ENCODE results near the gene RTN4RL1. TPM values are rescaled to one million over a fixed set of nuclear protein-coding genes. Genes with fewer than 3 reads are reported as not detected.
A peak's percentile ranks its signal among the peaks of the same experiment; 100 is the strongest.

RTN4RL1 gene
- total and polyA plus RNA-seq, 11 donors = 1.7 to 4.9 (median 2.7) TPM

- Histone ChIP-seq H3K36me3 (no peaks in the 10 kb centered on the region), H3K9me3 (no peaks in the 10 kb centered on the region), H3K4me3 (no peak overlapping the region), H3K27ac (no peak overlapping the region), H3K27me3 (peaks cover 0 to 53% (median 15%) of the 10 kb centered on the region in 9 donors), H3K4me1 (peaks cover 0 to 21% (median 10%) of the 10 kb centered on the region in 12 donors)
- intact Hi-C loops (cut with DNase I) = loop anchor here in 9 of 10 donors (2.0 to 10.0 kb wide), 10 partner anchors 115 to 375 kb away; partner anchors contain the start of genes OVCA2 (in 3 of the 9), RTN4RL1 (in 2 of the 9) and WDR81 (in 1 of the 9)
- DNase-seq (no peak), ATAC-seq (no peak)
- 75 to 85% (median 81%) methylated on average over 3 of the region's 3 CpGs for WGBS, 4 donors
- TF ChIP-seq CTCF (IDR thresholded peaks at IDR 0.05) = no peak
- TF ChIP-seq POLR2A (IDR thresholded peaks at IDR 0.05) = no peak
Observed at GRCh38 chr17:1909985-1910384, 115.1 kb downstream of the RTN4RL1 start.

DNA sequence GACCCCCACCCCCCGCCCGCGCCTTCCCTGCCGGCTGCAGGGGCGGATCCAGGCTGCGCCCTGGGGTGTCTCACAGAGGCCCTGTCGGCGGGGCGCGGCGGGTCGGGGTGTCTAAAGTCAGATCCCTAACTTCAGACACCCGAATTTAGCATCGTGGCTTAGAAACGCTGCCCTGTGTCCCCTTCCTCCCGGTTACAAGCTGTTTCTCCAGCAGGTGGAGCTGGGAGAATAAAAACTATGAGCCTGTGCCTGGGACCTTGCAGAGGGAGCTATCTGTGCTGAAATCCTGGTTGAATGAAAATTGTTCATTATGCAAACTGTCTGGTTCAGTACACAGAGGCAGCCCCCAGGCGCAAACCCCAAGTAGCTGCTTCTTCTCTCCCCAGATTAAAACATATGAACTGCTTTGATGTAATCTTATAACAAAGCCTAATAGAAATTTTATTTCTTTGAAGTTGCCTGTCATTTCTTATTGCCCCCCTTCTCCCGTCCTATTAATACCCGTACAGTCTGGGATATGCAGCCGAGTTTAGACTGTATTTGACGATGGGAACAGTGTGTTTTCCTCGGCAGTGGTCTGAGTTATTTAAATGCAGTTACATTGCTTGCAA, 116.3 kb downstream of the RTN4RL1 start:
- H3K36me3 ChIP-seq = no peaks in the 10 kb centered on the region
- peak overlapping the region in 8 of 12 donors; percentile 20 to 46 (median 30) for H3K4me3 ChIP-seq
- peaks cover 0 to 52% (median 15%) of the 10 kb centered on the region in 9 donors for H3K27me3 ChIP-seq
- no peak overlapping the region for H3K27ac ChIP-seq
- TF ChIP-seq POLR2A (IDR thresholded peaks at IDR 0.05) = no peak
- TF ChIP-seq CTCF (IDR thresholded peaks at IDR 0.05) = peak; percentile 47 to 86 (median 75)
- H3K9me3 ChIP-seq = no peaks in the 10 kb centered on the region
- intact Hi-C loops (cut with DNase I) = loop anchor here (1.0 to 10.0 kb wide), 10 partner anchors 117 to 376 kb away; partner anchors contain the start of genes OVCA2 (in 3 of the 10), RTN4RL1 (in 1 of the 10) and WDR81 (in 1 of the 10)
- H3K4me1 ChIP-seq = peaks cover 0 to 28% (median 10%) of the 10 kb centered on the region in 12 donors
- WGBS, 4 donors = 4 to 6% (median 5%) methylated on average over 13 to 22 of the region's 22 CpGs
- DNase-seq (peak in 4 of 5 donors; percentile 52 to 65 (median 59)), ATAC-seq (peak; percentile 63 to 86 (median 84))

DNA sequence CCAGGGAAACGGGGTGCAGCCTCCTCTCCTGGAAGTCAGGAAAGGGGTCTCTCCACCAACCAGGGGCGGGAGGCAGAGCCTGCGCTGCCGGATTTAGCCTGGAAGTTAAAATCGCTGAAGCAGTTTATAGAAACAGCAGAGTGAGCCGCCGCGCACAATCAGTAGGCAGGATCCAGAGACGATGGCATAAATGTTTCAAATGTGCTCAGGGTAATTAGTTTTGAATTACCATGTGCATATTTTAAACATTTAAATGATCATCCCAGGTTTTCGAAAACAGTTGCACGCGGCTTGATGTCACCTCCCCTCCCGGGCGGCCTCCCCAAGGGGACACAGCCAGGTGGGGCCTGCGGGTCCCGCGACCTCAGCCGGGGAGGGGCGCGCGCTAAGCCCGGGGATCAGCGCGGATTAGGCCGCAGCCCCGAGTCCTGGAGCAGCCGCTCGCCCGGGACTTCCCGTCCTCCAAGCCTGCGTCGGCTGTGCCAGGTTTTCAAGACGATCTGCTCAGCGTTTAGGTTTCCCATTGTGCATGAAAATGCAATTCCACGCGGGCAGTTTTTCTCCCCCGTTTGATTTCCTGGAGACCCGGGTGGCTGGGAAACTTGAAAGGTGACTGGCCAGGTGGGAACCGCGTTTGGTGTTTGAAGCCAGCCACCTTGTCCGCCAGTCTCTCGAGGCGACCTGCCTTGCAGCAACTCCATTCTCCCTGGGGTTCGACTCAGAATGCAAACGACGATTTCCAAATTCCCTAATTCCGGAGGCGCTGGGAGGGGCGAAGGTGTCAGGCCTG, 117.0 kb downstream of the RTN4RL1 start:
- intact Hi-C loops (cut with DNase I) = loop anchor here (1.0 to 10.0 kb wide), 11 partner anchors 117 to 377 kb away; partner anchors contain the start of genes OVCA2 (in 3 of the 10), RTN4RL1 (in 2 of the 10) and WDR81 (in 1 of the 10)
- H3K36me3 ChIP-seq = no peaks in the 10 kb centered on the region
- H3K4me1 ChIP-seq = peaks cover 0 to 28% (median 10%) of the 10 kb centered on the region in 12 donors
- peaks cover 0 to 46% (median 15%) of the 10 kb centered on the region in 9 donors for H3K27me3 ChIP-seq
- ATAC-seq = peak in 1 of 4 donors; percentile 28
- H3K9me3 ChIP-seq = no peaks in the 10 kb centered on the region
- peak overlapping the region in 8 of 12 donors; percentile 20 to 46 (median 30) for H3K4me3 ChIP-seq
- WGBS, 4 donors = 16 to 20% (median 17%) methylated on average over 40 to 49 of the region's 49 CpGs
- DNase-seq = peak in 1 of 5 donors; percentile 33
- H3K27ac ChIP-seq = no peak overlapping the region
- TF ChIP-seq CTCF (IDR thresholded peaks at IDR 0.05) = no peak

Measured in heart left ventricle (tissue), 16 donors.